ENCODE results near the gene HOXD10.

The HOXD10 gene

DNA sequence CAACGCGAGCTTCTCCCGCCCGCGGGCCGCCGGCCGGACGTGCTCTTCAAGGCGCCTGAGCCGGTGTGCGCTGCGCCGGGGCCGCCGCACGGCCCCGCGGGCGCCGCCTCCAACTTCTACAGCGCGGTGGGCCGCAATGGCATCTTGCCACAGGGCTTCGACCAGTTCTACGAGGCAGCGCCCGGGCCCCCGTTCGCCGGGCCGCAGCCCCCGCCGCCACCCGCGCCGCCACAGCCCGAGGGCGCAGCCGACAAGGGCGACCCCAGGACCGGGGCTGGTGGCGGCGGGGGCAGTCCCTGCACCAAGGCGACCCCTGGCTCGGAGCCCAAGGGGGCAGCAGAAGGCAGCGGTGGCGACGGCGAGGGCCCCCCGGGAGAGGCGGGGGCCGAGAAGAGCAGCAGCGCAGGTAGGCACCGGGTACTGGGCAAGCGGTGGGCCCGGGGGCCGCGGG lies 8.8 kb upstream of the HOXD10 start:
- no peak overlapping the region for H3K4me3 ChIP-seq (ENCODE audit: control insufficient read depth, low read depth, low read length)
- no peak for DNase-seq (ENCODE audit: low read depth)
- TF ChIP-seq, protein P1, sequence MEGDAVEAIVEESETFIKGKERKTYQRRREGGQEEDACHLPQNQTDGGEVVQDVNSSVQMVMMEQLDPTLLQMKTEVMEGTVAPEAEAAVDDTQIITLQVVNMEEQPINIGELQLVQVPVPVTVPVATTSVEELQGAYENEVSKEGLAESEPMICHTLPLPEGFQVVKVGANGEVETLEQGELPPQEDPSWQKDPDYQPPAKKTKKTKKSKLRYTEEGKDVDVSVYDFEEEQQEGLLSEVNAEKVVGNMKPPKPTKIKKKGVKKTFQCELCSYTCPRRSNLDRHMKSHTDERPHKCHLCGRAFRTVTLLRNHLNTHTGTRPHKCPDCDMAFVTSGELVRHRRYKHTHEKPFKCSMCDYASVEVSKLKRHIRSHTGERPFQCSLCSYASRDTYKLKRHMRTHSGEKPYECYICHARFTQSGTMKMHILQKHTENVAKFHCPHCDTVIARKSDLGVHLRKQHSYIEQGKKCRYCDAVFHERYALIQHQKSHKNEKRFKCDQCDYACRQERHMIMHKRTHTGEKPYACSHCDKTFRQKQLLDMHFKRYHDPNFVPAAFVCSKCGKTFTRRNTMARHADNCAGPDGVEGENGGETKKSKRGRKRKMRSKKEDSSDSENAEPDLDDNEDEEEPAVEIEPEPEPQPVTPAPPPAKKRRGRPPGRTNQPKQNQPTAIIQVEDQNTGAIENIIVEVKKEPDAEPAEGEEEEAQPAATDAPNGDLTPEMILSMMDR (conservative IDR thresholded peaks at IDR 0.05; ENCODE audit: control insufficient read depth, insufficient read depth, low read depth, low read length) = no peak

DNA sequence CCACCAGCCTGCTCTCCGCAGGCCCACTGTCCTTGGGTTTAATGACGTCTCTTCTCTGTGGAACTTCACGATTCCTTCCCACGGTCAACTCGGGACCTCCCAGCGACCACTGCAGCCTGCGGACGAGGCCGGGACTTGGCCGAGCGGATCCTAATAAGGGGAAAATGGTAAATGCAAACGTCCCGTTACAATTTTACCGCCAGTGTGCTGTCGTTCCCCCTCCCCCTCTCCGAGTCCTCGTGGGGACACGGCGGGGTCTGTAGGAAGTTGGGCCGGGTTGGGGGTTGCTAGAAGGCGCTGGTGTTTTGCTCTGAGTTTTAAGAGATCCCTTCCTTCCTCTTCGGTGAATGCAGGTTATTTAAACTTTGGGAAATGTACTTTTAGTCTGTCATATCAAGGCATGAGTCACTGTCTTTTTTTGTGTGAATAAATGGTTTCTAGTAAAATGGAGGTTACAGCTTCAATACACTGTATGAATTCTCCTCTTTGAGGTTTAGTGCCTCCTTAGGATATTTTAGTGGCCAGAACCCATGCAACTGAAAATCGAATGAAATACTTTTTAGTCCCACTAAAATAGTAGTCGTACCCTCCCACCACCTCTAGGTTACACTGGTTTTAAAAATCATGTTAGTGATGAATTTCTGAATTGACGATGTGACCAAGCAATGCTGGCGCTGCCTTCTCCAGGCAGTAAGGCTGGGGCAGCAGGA lies 7.2 kb upstream of the HOXD10 start:
- H3K4me3 ChIP-seq (ENCODE audit: control insufficient read depth, low read depth, low read length) = no peak overlapping the region
- DNase-seq (ENCODE audit: low read depth) = no peak
- TF ChIP-seq, protein P1 (conservative IDR thresholded peaks at IDR 0.05; ENCODE audit: control insufficient read depth, insufficient read depth, low read depth, low read length) = no peak

DNA sequence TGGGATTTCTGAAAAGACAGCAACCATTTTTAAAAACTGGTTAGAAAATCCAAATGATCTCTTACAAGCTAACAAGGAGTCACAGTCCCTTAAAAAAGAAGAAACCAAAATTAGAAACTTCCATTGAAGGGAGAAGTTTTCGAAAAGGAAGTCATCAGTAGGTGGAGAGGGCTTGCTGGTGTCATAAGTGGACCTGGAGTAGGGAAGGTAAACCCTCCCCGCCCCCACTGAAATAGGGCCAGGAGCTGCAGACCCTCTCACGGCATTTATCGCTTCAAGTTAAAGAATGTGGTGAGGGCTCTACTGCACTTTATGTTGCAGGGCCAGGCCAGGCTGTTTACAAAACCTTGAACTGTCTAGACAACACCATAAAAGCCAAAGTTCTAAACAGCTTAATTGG lies 6.6 kb upstream of the HOXD10 start:
- H3K4me3 ChIP-seq (ENCODE audit: control insufficient read depth, low read depth, low read length) = no peak overlapping the region
- TF ChIP-seq, protein P1 (conservative IDR thresholded peaks at IDR 0.05; ENCODE audit: control insufficient read depth, insufficient read depth, low read depth, low read length) = no peak
- DNase-seq (ENCODE audit: low read depth) = no peak

DNA sequence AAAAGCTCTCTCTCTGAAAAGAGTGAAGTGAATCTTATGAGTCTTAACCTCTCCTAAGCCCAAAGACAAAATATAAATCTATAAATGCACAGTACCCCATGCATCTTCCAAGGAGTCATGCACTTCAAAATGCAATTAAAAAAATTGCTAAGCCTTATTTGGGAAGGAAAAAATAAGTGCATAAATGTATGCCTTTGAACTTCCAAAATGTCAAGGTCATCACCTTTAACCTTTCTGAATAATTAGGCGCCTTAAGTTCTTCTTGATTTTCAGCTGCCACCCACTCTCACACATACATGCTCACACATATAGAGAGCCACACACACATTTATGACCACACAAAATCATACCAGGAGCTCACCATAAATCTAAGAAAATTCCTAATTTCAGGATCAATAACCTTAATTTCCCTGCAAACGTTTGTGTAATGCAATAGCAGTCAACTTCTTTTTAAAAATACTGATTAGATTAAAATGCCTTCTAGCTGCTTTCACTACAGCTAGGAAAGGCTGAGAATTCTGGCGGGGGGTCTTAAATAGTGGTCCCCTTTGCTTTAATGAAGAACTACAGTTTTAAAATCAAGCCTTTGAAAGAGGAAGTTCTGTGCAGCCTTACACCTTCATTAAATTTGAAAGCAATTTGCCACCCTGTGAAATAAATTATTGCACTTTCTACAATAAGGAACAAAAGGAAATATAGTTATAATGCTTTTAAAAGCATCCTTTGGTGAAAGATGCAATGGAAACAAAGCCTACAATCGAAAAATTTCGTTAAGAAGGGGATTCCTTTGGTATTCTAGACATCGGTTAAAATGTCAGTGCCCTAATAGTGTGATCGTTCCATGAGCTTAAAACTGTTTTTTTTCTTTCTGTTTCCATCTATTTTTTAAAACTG lies 5.9 kb upstream of the HOXD10 start:
- no peak overlapping the region for H3K4me3 ChIP-seq (ENCODE audit: control insufficient read depth, low read depth, low read length)
- no peak for DNase-seq (ENCODE audit: low read depth)
- TF ChIP-seq, protein P1 (conservative IDR thresholded peaks at IDR 0.05; ENCODE audit: control insufficient read depth, insufficient read depth, low read depth, low read length) = no peak

DNA sequence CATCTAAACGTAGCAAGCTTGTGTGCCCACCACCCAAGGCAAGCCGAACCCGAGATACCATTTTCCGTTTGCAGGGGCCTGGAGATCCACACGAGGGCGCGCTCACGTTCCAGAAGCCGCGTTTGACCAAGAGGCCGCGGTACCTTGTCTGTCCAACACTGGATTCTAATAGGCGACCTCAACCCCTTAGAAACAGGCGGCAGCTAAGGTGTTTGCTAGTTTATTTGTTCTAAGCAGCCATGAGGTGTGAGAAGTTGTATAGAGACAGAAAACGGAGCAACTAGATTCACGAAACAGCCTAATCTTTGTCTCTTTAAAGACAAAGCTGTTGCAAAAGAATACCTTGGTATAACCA lies 5.3 kb upstream of the HOXD10 start:
- H3K4me3 ChIP-seq (ENCODE audit: control insufficient read depth, low read depth, low read length) = no peak overlapping the region
- DNase-seq (ENCODE audit: low read depth) = peak; percentile 67
- TF ChIP-seq, protein P1 (conservative IDR thresholded peaks at IDR 0.05; ENCODE audit: control insufficient read depth, insufficient read depth, low read depth, low read length) = peak; percentile 85

DNA sequence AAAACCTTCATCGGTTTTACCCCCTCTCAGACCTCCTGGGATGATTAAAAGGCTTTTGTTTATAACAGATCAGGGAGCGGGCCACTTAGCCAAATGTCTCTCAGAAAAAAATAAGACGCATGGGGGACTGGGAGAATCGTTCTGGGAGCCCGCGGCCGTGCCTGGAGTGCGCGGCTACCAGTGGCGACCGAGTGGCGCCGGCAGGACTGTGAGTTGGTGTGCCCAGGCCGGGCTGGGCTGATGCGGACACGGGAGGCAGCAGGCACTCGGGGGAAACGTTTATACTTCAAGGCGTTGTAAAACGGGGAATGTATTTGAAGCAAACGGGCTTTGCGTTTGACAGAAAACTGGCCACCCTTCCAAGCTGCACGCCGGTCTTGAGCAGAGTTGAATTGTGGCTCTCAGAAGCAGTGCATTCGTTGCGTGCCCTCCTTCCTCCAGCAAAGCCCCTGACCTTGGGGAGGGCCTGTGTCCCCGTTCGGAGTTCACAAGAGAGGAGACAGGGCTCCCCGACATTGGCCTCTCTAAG lies 4.7 kb upstream of the HOXD10 start:
- no peak for DNase-seq (ENCODE audit: low read depth)
- H3K4me3 ChIP-seq (ENCODE audit: control insufficient read depth, low read depth, low read length) = no peak overlapping the region
- TF ChIP-seq, protein P1 (conservative IDR thresholded peaks at IDR 0.05; ENCODE audit: control insufficient read depth, insufficient read depth, low read depth, low read length) = no peak
